Fibroblast of lung (primary cell): ENCODE measurements around the gene TBX20. TPM values are rescaled to one million over a fixed set of nuclear protein-coding genes. Genes with fewer than 3 reads are reported as not detected.
"Not testable (repeated sequence)": the region's sequence is repeated elsewhere in the genome, so short reads cannot be mapped to it uniquely, and the experiment has no call there.

Source experiments
- DNase-seq, 2 donors: peaks; one replicate each; pipeline versions ENCODE4 v3.0.0 to v3.0.0-alpha.2; 2010; ENCODE audit warnings: low read depth in 2 of 2
- H2AFZ ChIP-seq: 2 replicates; pipeline ENCODE4 v1.5.1; 2012; ENCODE audit warnings: low read length, control low read depth, inconsistent platforms
- H3K27ac ChIP-seq: 2 replicates; pipeline ENCODE4 v1.5.1; 2011; ENCODE audit warnings: low read length, control low read depth; ENCODE audit not compliant: insufficient read depth
- H3K27me3 ChIP-seq: 2 replicates; pipeline ENCODE4 v1.5.1; 2011; ENCODE audit warnings: mild to moderate bottlenecking, low read length; ENCODE audit not compliant: control insufficient read depth, insufficient read depth
- H3K36me3 ChIP-seq: 2 replicates; pipeline ENCODE4 v1.5.1; 2011; ENCODE audit warnings: low read length; ENCODE audit not compliant: control insufficient read depth, insufficient read depth
- H3K4me1 ChIP-seq: 2 replicates; pipeline ENCODE4 v1.5.1; 2011; ENCODE audit warnings: low read length; ENCODE audit not compliant: control insufficient read depth, insufficient read depth; ENCODE audit errors: extremely low read depth
- H3K4me2 ChIP-seq: 2 replicates; pipeline ENCODE4 v1.5.1; 2011; ENCODE audit warnings: low read length, control low read depth; ENCODE audit not compliant: insufficient read depth; ENCODE audit errors: extremely low read depth
- H3K4me3 ChIP-seq, 4 experiments: fragments of 200-600 bp in 1 of 4; sonication (generic) in 1 of 4; replicated peaks in 1 of 4; 2 replicates each; pipeline ENCODE4 v1.5.1; 2011 to 2016; ENCODE audit warnings: low read length in 4 of 4, low read depth in 3 of 4, mild to moderate bottlenecking in 3 of 4, control low read depth in 2 of 4, inconsistent platforms in 1 of 4, mixed read lengths in 1 of 4; ENCODE audit not compliant: insufficient read depth in 1 of 4; ENCODE audit errors: control extremely low read depth in 1 of 4
- H3K79me2 ChIP-seq: 2 replicates; pipeline ENCODE4 v1.5.1; 2012; ENCODE audit warnings: mild to moderate bottlenecking, low read length, inconsistent platforms; ENCODE audit not compliant: control insufficient read depth, insufficient read depth
- H3K9ac ChIP-seq: 2 replicates; pipeline ENCODE4 v1.5.1; 2011; ENCODE audit warnings: mild to moderate bottlenecking, low read length, control low read depth; ENCODE audit not compliant: insufficient read depth
- H3K9me3 ChIP-seq: 2 replicates; pipeline ENCODE4 v1.5.1; 2012; ENCODE audit warnings: low read depth, low read length; ENCODE audit not compliant: control insufficient read depth, insufficient read depth
- H4K20me1 ChIP-seq: 2 replicates; pipeline ENCODE4 v1.5.1; 2011; ENCODE audit warnings: low read length; ENCODE audit not compliant: control insufficient read depth, insufficient read depth; ENCODE audit errors: extremely low read depth
- CTCF ChIP-seq, 2 donors: IDR thresholded peaks in 1 of 2; conservative IDR thresholded peaks in 1 of 2; 1 replicate in 1 of 2; 2 replicates in 1 of 2; pipeline ENCODE4 v1.5.1; 2011 to 2012; ENCODE audit warnings: low read length in 2 of 2, control low read depth in 1 of 2, inconsistent platforms in 1 of 2, low read depth in 1 of 2, mild to moderate bottlenecking in 1 of 2
- EZH2 ChIP-seq: IDR thresholded peaks from 2 replicates; pipeline ENCODE4 v1.5.1; 2012; ENCODE audit warnings: low read length, control low read depth, mild to moderate bottlenecking; ENCODE audit errors: missing control alignments
- polyA plus RNA-seq, 2 donors: library from polyadenylated mRNA; depleted of rRNA in 1 of 2; stranded (reverse) in 1 of 2; unstranded in 1 of 2; fragments of >200 nt; gene quantifications; 2 replicates each; pipeline ENCODE4 v1.2.1, GENCODE V29; 2011 to 2012; ENCODE audit warnings: missing spikeins in 1 of 2
- total RNA-seq: library from RNA; depleted of rRNA; stranded (reverse); fragments of >200 nt; gene quantifications from 2 replicates; pipeline ENCODE4 v1.2.1, GENCODE V29; 2014

The TBX20 gene
- total and polyA plus RNA-seq, 2 donors (not counting 1 experiment from before 2014, with no cell fraction given): 0.05 TPM; not detected in 1

GRCh38 chr7:35185908-35186731 lies 67.8 kb downstream of the TBX20 start:
- H3K27me3 ChIP-seq: no peaks in the 10 kb centered on the region
- TF ChIP-seq CTCF (conservative IDR thresholded peaks at IDR 0.05 in 1 of 2, IDR thresholded peaks at IDR 0.05 in 1 of 2; ENCODE audit: low read depth in 1 of 2, low read length in 2 of 2) (no peak), EZH2 (no peak)
- H2AFZ ChIP-seq: no peak overlapping the region
- H3K4me2 ChIP-seq: peak overlapping the region; percentile 51
- H3K79me2 ChIP-seq: no peaks in the 10 kb centered on the region
- H3K9me3 ChIP-seq: no peaks in the 10 kb centered on the region
- H3K27ac ChIP-seq: no peak overlapping the region
- DNase-seq: peak; percentile 15 to 79
- peak overlapping the region in 2 of 4 experiments; percentile 29 to 42 for H3K4me3 ChIP-seq
- H3K9ac ChIP-seq: no peak overlapping the region
- no peaks in the 10 kb centered on the region for H3K36me3 ChIP-seq
- H4K20me1 ChIP-seq: no peaks in the 10 kb centered on the region
- H3K4me1 ChIP-seq: no peaks in the 10 kb centered on the region

GRCh38 chr7:35185578-35185907 lies 68.4 kb downstream of the TBX20 start:
- not testable (repeated sequence) for H3K4me2 ChIP-seq, H3K79me2 ChIP-seq, H2AFZ ChIP-seq, DNase-seq, H3K9ac ChIP-seq, H3K27ac ChIP-seq, H4K20me1 ChIP-seq, H3K27me3 ChIP-seq, H3K36me3 ChIP-seq, H3K9me3 ChIP-seq, H3K4me1 ChIP-seq
- peak overlapping the region in 2 of 4 experiments; percentile 28 to 42 for H3K4me3 ChIP-seq

GRCh38 chr7:35184961-35185360 lies 68.9 kb downstream of the TBX20 start:
- H4K20me1 ChIP-seq, H3K4me3 ChIP-seq, H3K27ac ChIP-seq, H3K4me2 ChIP-seq, DNase-seq, H3K36me3 ChIP-seq, H3K4me1 ChIP-seq, H3K79me2 ChIP-seq, H3K9ac ChIP-seq, H3K9me3 ChIP-seq, H2AFZ ChIP-seq, H3K27me3 ChIP-seq: not testable (repeated sequence)

GRCh38 chr7:35183873-35184503 lies 69.9 kb downstream of the TBX20 start:
- H3K9ac ChIP-seq, H3K36me3 ChIP-seq, H3K4me1 ChIP-seq, H3K9me3 ChIP-seq, H2AFZ ChIP-seq, H3K27me3 ChIP-seq, DNase-seq, H3K27ac ChIP-seq, H3K79me2 ChIP-seq, H4K20me1 ChIP-seq, H3K4me2 ChIP-seq, H3K4me3 ChIP-seq: not testable (repeated sequence)

GRCh38 chr7:35180665-35181064 lies 73.2 kb downstream of the TBX20 start:
- H3K36me3 ChIP-seq, H3K4me1 ChIP-seq: not testable (repeated sequence)

GRCh38 chr7:35173176-35173575 lies 80.7 kb downstream of the TBX20 start:
- not testable (repeated sequence) for H3K4me1 ChIP-seq, H2AFZ ChIP-seq, H3K27ac ChIP-seq, H3K9ac ChIP-seq, H4K20me1 ChIP-seq, H3K79me2 ChIP-seq, H3K4me2 ChIP-seq, H3K4me3 ChIP-seq, DNase-seq, H3K36me3 ChIP-seq, H3K27me3 ChIP-seq, H3K9me3 ChIP-seq

More at GRCh38 chr7:35180665-35181064, 73.2 kb downstream of the TBX20 start:
- H2AFZ ChIP-seq, DNase-seq, H3K27ac ChIP-seq, H3K9ac ChIP-seq, H3K79me2 ChIP-seq, H3K4me2 ChIP-seq, H4K20me1 ChIP-seq, H3K27me3 ChIP-seq, H3K9me3 ChIP-seq, H3K4me3 ChIP-seq: not testable (repeated sequence)
